B cell (primary cell): ENCODE measurements around the gene SCP2.

ENCODE experiments used
- CTCF ChIP-seq: fragments of 200-600 bp; IDR thresholded peaks from one replicate; pipeline ENCODE4 v1.8.0; 2022; ENCODE audit warnings: antibody characterized with exemption, mild to moderate bottlenecking
- EZH2 ChIP-seq: IDR thresholded peaks from 2 replicates; pipeline ENCODE4 v1.6.1; 2012; ENCODE audit warnings: borderline replicate concordance, low read depth, mild to moderate bottlenecking, moderate library complexity, low read length; ENCODE audit not compliant: insufficient read depth, poor library complexity, severe bottlenecking

- no peak for TF ChIP-seq CTCF
- no peak for TF ChIP-seq EZH2
Measured at GRCh38 chr1:52919723-52920483, 7.2 kb upstream of the SCP2 start.
